Colonic mucosa (tissue), 4 donors: ENCODE data around the gene IRF2. TPM values are rescaled to one million over a fixed set of nuclear protein-coding genes. Genes with fewer than 3 reads are reported as not detected.

ENCODE experiments used
- DNase-seq: peaks from one replicate; pipeline ENCODE4 v3.0.0-alpha.2; 2020
- H3K27ac ChIP-seq: fragments of 200-600 bp; one replicate; pipeline ENCODE4 v1.8.0; 2021
- H3K27me3 ChIP-seq: fragments of 200-600 bp; one replicate; pipeline ENCODE4 v1.8.0; 2021
- H3K36me3 ChIP-seq: fragments of 200-600 bp; one replicate; pipeline ENCODE4 v1.8.0; 2021
- H3K4me1 ChIP-seq: fragments of 200-600 bp; one replicate; pipeline ENCODE4 v1.8.0; 2021; ENCODE audit warnings: mild to moderate bottlenecking
- H3K4me3 ChIP-seq: fragments of 200-600 bp; one replicate; pipeline ENCODE4 v1.8.0; 2021
- H3K9ac ChIP-seq, 2 donors: one replicate each; pipeline ENCODE4 v1.7.0; 2013; ENCODE audit warnings: control low read depth in 2 of 2, low read depth in 2 of 2, low read length in 2 of 2
- H3K9me3 ChIP-seq: fragments of 200-600 bp; one replicate; pipeline ENCODE4 v1.8.0; 2021
- intact Hi-C: fragments of 100-400 bp; cut with DNase I; formaldehyde crosslinking; loops from one replicate; pipeline ENCODE4 v1.14.1; 2022
- total RNA-seq, 2 donors: library from RNA; stranded (reverse); fragmentation: NEBNext Ultra II Directional in 1 of 2; extraction: Animal tissue kit (Norgen Biotek cat#: 25700) in 1 of 2; gene quantifications; one replicate each; pipeline ENCODE4 v1.2.1, GENCODE V29; 2021
- TF ChIP-seq, protein P1 (sequence below): fragments of 200-600 bp; IDR thresholded peaks from one replicate; pipeline ENCODE4 v1.8.0; 2022; ENCODE audit warnings: antibody characterized with exemption, mild to moderate bottlenecking
- donor health status: healthy.
- donor health status: DM: no; HTN: no; CAD: no.
- donor health status: DM: no; HTN: no; CAD: no.

IRF2 gene
- total RNA-seq, 2 donors from 2014 or later: 36.2 to 61.9 TPM

DNA sequence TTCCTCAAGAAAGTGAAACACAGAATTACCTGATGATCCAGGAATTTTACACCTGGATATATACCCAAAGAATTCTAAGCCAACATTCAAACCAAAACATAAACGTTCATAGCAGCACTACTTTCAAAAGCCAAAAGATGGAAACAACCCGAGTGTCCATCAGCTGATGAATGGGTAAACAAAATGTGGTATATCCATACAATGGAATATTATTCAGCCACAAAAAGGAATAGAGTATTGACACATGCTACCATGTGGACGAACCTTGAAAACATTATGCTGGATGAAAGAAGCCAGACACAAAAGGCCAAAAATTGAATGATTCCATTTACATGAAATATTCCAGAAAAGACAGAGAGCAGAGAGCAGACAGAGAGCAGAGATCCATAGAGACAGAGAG lies 52.0 kb downstream of the IRF2 start:
- Histone ChIP-seq H3K27ac (no peak overlapping the region), H3K9me3 (no peaks in the 10 kb centered on the region), H3K9ac (no peak overlapping the region), H3K27me3 (no peaks in the 10 kb centered on the region), H3K4me3 (no peak overlapping the region), H3K4me1 (no peaks in the 10 kb centered on the region), H3K36me3 (peaks cover 6% of the 10 kb centered on the region)
- no peak for DNase-seq
- intact Hi-C loops: no loop called here
- TF ChIP-seq, protein P1, sequence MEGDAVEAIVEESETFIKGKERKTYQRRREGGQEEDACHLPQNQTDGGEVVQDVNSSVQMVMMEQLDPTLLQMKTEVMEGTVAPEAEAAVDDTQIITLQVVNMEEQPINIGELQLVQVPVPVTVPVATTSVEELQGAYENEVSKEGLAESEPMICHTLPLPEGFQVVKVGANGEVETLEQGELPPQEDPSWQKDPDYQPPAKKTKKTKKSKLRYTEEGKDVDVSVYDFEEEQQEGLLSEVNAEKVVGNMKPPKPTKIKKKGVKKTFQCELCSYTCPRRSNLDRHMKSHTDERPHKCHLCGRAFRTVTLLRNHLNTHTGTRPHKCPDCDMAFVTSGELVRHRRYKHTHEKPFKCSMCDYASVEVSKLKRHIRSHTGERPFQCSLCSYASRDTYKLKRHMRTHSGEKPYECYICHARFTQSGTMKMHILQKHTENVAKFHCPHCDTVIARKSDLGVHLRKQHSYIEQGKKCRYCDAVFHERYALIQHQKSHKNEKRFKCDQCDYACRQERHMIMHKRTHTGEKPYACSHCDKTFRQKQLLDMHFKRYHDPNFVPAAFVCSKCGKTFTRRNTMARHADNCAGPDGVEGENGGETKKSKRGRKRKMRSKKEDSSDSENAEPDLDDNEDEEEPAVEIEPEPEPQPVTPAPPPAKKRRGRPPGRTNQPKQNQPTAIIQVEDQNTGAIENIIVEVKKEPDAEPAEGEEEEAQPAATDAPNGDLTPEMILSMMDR: no peak

DNA sequence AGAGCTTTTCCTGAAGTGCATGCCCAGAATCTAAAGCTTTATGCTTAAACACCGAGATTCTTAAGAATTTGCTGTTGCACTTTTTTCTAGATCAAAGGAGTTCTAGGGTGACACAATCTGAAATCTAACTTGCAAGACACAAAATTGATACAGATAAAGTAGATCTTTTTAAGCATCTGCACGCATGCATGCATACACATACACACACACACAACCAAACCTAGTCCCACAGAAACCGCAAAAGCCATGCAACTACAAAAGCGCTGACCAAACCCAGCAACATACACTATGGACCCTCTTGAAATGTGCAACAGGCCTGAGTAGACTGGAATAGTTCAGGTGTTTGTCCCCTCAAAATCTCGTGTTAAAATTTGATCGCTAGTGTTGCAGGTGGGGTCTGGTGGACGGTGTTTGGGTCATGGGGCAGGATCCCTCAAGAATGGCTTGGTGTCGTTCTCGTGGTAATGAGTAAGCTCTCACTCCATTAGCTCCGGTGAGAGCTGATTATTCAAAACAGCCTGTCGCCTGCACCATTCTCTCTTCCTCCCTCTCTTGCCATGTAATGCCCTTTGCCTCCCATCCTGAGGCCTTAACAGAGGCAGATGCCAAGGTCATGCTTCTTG lies 52.7 kb downstream of the IRF2 start:
- H3K9ac ChIP-seq: no peak overlapping the region
- no peak overlapping the region for H3K4me3 ChIP-seq
- H3K4me1 ChIP-seq: no peaks in the 10 kb centered on the region
- H3K36me3 ChIP-seq: peaks cover 6% of the 10 kb centered on the region
- H3K27ac ChIP-seq: no peak overlapping the region
- TF ChIP-seq, protein P1: no peak
- no peaks in the 10 kb centered on the region for H3K27me3 ChIP-seq
- intact Hi-C loops: no loop called here
- no peak for DNase-seq
- H3K9me3 ChIP-seq: no peaks in the 10 kb centered on the region

DNA sequence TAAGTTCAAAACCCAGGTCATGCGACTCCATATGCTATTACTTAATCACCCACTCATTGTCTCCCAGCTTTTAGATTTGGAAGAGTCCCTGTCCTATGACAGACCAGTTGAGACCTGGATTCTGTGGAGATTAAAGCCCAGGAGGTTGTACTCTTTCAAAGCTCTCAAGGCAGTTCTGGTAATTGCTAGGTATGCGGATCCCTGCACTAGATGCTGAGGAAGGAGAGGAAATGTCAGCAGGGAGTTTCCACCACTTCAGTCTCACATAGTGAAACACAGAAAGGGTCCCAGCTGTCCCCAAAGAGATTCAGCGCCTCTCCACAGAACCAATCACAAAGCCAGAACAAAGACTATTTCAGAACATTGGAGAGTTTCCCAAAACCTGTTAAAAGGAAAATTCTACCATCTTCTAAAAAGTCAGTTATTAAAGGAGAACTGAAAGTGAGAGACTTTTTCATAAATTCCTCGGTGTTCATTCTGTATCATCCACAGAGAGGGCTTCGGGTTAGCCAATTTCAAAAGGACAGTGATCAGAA lies 53.4 kb downstream of the IRF2 start:
- H3K4me1 ChIP-seq: no peaks in the 10 kb centered on the region
- intact Hi-C loops: no loop called here
- H3K9me3 ChIP-seq: no peaks in the 10 kb centered on the region
- no peak for DNase-seq
- peaks cover 6% of the 10 kb centered on the region for H3K36me3 ChIP-seq
- H3K4me3 ChIP-seq: no peak overlapping the region
- no peak overlapping the region for H3K9ac ChIP-seq
- H3K27me3 ChIP-seq: no peaks in the 10 kb centered on the region
- TF ChIP-seq, protein P1: no peak
- H3K27ac ChIP-seq: peak overlapping the region; percentile 14

DNA sequence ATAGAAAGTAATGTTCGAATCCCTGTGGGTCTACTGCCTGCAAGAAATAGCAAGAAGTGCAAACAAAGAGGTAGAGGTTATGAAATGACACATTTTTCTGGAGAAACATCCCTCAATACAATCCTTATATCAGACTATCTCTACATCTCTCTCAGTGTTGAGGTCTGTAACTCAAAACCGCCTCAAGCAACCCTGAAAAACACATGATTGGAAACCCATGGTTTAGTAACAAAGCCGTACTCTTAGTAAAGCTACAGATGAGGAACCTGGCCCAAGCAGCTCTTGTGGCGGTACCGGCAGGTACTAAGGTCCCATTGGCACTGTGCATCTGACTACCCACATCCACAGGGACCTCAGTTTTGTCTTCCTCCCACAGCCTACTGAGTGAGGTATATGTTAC lies 53.9 kb downstream of the IRF2 start:
- H3K27ac ChIP-seq: peak overlapping the region; percentile 14

DNA sequence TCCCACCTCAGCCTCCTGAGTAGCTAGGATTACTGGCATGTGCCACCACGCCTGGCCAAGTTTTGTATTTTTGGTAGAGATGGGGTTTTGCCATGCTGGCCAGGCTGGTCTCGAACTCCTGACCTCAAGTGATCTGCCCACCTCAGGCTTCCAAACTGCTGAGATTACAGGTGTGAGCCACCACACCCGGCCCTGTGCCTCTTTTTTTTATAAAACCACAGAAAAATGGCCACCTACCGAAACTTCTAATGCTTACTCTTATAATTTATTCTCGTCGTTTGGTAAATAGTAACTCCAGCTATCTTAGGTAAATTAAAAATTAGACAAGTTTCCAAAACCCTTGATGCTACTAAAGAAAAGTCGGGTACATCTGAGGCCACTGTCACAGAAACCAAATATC lies 54.4 kb downstream of the IRF2 start:
- no peak for DNase-seq
- no peak overlapping the region for H3K9ac ChIP-seq
- H3K4me1 ChIP-seq: no peaks in the 10 kb centered on the region
- H3K4me3 ChIP-seq: no peak overlapping the region
- H3K36me3 ChIP-seq: peaks cover 7% of the 10 kb centered on the region
- H3K9me3 ChIP-seq: no peaks in the 10 kb centered on the region
- H3K27me3 ChIP-seq: no peaks in the 10 kb centered on the region
- TF ChIP-seq, protein P1: no peak
- intact Hi-C loops: no loop called here
- no peak overlapping the region for H3K27ac ChIP-seq

More for the DNA sequence above, 53.9 kb downstream of the IRF2 start:
- Histone ChIP-seq H3K4me3 (no peak overlapping the region), H3K36me3 (peaks cover 7% of the 10 kb centered on the region), H3K9ac (no peak overlapping the region), H3K9me3 (no peaks in the 10 kb centered on the region), H3K4me1 (no peaks in the 10 kb centered on the region), H3K27me3 (no peaks in the 10 kb centered on the region)
- TF ChIP-seq, protein P1: no peak
- intact Hi-C loops: no loop called here
- no peak for DNase-seq
